Endodermal cell (in vitro differentiated cells): ENCODE data around the gene DENND5B. TPM values are rescaled to one million over a fixed set of nuclear protein-coding genes. Genes with fewer than 3 reads are reported as not detected.

Experiments used
- DNase-seq: peaks from one replicate; pipeline ENCODE4 v3.0.0-alpha.2; 2017
- H3K27ac ChIP-seq: 2 replicates; pipeline ENCODE4 v1.5.1; 2013; ENCODE audit warnings: mild to moderate bottlenecking, low read depth, low read length, moderate library complexity
- H3K27me3 ChIP-seq: 2 replicates; pipeline ENCODE4 v1.6.1; 2013; ENCODE audit warnings: mild to moderate bottlenecking, low read length, moderate library complexity; ENCODE audit not compliant: insufficient read depth, control insufficient read depth, poor library complexity, severe bottlenecking
- H3K36me3 ChIP-seq: 2 replicates; pipeline ENCODE4 v1.7.0; 2013; ENCODE audit warnings: mild to moderate bottlenecking, low read length, moderate library complexity; ENCODE audit not compliant: control insufficient read depth, insufficient read depth
- H3K4me1 ChIP-seq: one replicate; pipeline ENCODE4 v1.7.0; 2013; ENCODE audit warnings: low read length; ENCODE audit not compliant: control insufficient read depth, insufficient read depth
- H3K4me3 ChIP-seq: 2 replicates; pipeline ENCODE4 v1.5.1; 2013; ENCODE audit warnings: mild to moderate bottlenecking, low read length, moderate library complexity
- H3K9ac ChIP-seq: 2 replicates; pipeline ENCODE4 v1.6.1; 2013; ENCODE audit warnings: mild to moderate bottlenecking, low read length, moderate library complexity; ENCODE audit not compliant: poor library complexity, severe bottlenecking; ENCODE audit errors: extremely low read depth
- H3K9me3 ChIP-seq: 2 replicates; pipeline ENCODE4 v1.6.1; 2013; ENCODE audit warnings: mild to moderate bottlenecking, low read length, moderate library complexity; ENCODE audit not compliant: control insufficient read depth
- H3K27ac Mint-ChIP-seq: 2 replicates; pipeline ENCODE4 v1.8.0; 2020; ENCODE audit warnings: mixed read lengths
- H3K27me3 Mint-ChIP-seq: 2 replicates; pipeline ENCODE4 v1.8.0; 2021; ENCODE audit warnings: mild to moderate bottlenecking, mixed read lengths; ENCODE audit not compliant: insufficient read depth
- H3K36me3 Mint-ChIP-seq: 2 replicates; pipeline ENCODE4 v1.8.0; 2020; ENCODE audit warnings: low read depth, mixed read lengths
- H3K4me1 Mint-ChIP-seq: 2 replicates; pipeline ENCODE4 v1.8.0; 2020; ENCODE audit warnings: mixed read lengths
- H3K4me3 Mint-ChIP-seq: 2 replicates; pipeline ENCODE4 v1.8.0; 2020; ENCODE audit warnings: mild to moderate bottlenecking, moderate library complexity, mixed read lengths
- H3K9me3 Mint-ChIP-seq: 2 replicates; pipeline ENCODE4 v1.8.0; 2020; ENCODE audit warnings: mild to moderate bottlenecking, mixed read lengths
- WGBS, 2 experiments: methylation state at CpG; one replicate each; pipeline versions ENCODE4 v1.1.5 to v1.1.7; 2013; ENCODE audit warnings: missing lambda C conversion rate in 2 of 2, mixed read lengths in 1 of 2; ENCODE audit not compliant: insufficient coverage in 1 of 2, insufficient read length in 1 of 2; 5-methylcytosine and 5-hydroxymethylcytosine counted together
- total RNA-seq, 2 donors: library from RNA; stranded (reverse); fragmentation: NEBNext Ultra II Directional in 1 of 2; extraction: Animal tissue kit (Norgen Biotek cat#: 25700) in 1 of 2; gene quantifications; 2 replicates in 1 of 2; 3 replicates in 1 of 2; pipeline ENCODE4 v1.2.1, GENCODE V29; 2021
- TF ChIP-seq, protein P1 (sequence below): fragments of 200-600 bp; sonication (generic); conservative IDR thresholded peaks from 2 replicates; pipeline ENCODE4 v1.5.0; 2021; ENCODE audit warnings: antibody characterized with exemption, mild to moderate bottlenecking

DENND5B gene
- total RNA-seq, 2 donors from 2014 or later = 24.5 to 34.2 TPM

DNA sequence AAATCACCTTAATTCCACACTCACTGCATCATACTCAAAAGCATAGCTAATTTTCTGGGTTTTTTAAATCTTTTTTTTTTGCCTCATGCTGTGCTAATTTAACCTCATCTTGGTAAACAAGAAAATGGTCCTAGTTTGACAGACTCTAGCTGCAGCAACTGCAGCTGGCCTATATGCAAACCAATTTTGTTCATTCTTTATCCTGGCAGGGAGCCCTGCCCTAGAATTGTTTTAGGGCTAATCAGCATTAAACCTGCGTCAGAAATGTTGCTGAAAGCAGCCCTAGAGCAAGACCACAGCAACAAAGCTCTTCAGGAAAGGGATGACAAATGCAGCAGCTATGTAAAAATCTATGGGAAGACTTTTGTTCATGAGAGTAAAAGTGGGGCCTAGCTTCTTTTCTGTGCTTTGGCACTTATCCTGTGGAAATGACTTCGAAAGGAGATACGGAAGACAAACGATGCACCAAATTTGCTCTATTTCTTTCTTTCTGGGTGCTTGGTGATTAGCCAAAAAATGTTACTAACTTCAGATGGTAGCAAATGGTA, 72.2 kb downstream of the DENND5B start:
- DNase-seq = peak; percentile 71
- TF ChIP-seq, protein P1, sequence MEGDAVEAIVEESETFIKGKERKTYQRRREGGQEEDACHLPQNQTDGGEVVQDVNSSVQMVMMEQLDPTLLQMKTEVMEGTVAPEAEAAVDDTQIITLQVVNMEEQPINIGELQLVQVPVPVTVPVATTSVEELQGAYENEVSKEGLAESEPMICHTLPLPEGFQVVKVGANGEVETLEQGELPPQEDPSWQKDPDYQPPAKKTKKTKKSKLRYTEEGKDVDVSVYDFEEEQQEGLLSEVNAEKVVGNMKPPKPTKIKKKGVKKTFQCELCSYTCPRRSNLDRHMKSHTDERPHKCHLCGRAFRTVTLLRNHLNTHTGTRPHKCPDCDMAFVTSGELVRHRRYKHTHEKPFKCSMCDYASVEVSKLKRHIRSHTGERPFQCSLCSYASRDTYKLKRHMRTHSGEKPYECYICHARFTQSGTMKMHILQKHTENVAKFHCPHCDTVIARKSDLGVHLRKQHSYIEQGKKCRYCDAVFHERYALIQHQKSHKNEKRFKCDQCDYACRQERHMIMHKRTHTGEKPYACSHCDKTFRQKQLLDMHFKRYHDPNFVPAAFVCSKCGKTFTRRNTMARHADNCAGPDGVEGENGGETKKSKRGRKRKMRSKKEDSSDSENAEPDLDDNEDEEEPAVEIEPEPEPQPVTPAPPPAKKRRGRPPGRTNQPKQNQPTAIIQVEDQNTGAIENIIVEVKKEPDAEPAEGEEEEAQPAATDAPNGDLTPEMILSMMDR = no peak
- no peak overlapping the region for H3K4me3 ChIP-seq
- no peak overlapping the region for H3K9ac ChIP-seq
- WGBS, 2 experiments = 31 to 42% methylated on average over 3 to 4 of the region's 4 CpGs
- no peaks in the 10 kb centered on the region for H3K27me3 ChIP-seq
- H3K9me3 ChIP-seq = no peaks in the 10 kb centered on the region
- peak overlapping the region; percentile 69 for H3K27ac ChIP-seq
- peaks cover 49% of the 10 kb centered on the region for H3K4me1 Mint-ChIP-seq
- H3K4me3 Mint-ChIP-seq = no peak overlapping the region
- H3K36me3 Mint-ChIP-seq = no peaks in the 10 kb centered on the region
- H3K9me3 Mint-ChIP-seq = no peaks in the 10 kb centered on the region
- peak overlapping the region; percentile 27 for H3K27ac Mint-ChIP-seq
- no peaks in the 10 kb centered on the region for H3K36me3 ChIP-seq
- peaks cover 10% of the 10 kb centered on the region for H3K4me1 ChIP-seq
- no peaks in the 10 kb centered on the region for H3K27me3 Mint-ChIP-seq

DNA sequence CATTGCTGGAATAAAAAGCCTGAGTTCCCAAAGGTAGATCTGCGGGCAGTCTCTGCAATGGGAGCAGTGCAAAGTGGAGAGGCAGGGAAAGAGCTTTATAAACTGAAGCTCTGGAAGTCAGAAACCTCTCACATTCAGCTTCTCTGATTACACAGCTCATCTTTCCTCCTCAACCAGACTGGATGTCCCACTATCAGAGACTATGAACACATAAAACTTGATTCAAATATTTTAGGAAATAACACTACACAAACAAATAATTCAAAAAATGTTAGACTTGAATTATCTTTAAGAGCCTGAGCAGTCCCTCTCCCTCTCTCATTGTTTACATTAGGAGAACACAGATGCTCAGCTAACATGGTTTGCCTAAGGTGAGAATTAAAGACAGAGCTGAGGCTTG, 72.9 kb downstream of the DENND5B start:
- H3K4me3 ChIP-seq = no peak overlapping the region
- no peaks in the 10 kb centered on the region for H3K9me3 Mint-ChIP-seq
- TF ChIP-seq, protein P1 = no peak
- H3K9me3 ChIP-seq = no peaks in the 10 kb centered on the region
- H3K27me3 ChIP-seq = no peaks in the 10 kb centered on the region
- H3K4me3 Mint-ChIP-seq = no peak overlapping the region
- H3K27me3 Mint-ChIP-seq = no peaks in the 10 kb centered on the region
- no peak overlapping the region for H3K27ac ChIP-seq
- peaks cover 10% of the 10 kb centered on the region for H3K4me1 ChIP-seq
- no peak for DNase-seq
- H3K36me3 Mint-ChIP-seq = no peaks in the 10 kb centered on the region
- H3K36me3 ChIP-seq = no peaks in the 10 kb centered on the region
- H3K4me1 Mint-ChIP-seq = peaks cover 49% of the 10 kb centered on the region
- WGBS, 2 experiments = 0 to 46% methylated on average over 1 of the region's 1 CpG
- H3K9ac ChIP-seq = no peak overlapping the region
- H3K27ac Mint-ChIP-seq = peak overlapping the region; percentile 27

DNA sequence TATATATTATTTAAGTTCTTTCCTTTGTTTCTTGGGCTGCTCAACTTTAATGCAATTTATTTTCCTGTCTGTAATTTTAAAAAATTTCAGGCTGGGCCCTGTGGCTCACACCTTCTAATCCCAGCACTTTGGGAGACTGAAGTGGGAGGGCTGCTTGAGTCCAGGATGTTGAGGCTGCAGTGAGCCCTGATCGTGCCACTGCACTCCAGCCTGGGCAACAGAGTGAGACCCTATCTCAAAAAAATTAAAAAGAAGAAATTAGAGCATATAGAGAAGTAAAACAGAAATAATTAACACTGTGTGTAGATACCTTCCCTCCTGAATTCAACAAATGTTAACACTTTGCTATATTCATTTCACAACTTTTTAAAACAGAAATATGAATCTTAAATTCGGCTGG, 74.2 kb downstream of the DENND5B start:
- Histone ChIP-seq H3K4me1 (peaks cover 10% of the 10 kb centered on the region), H3K27ac (no peak overlapping the region), H3K4me3 (no peak overlapping the region), H3K36me3 (no peaks in the 10 kb centered on the region), H3K9me3 (no peaks in the 10 kb centered on the region), H3K27me3 (no peaks in the 10 kb centered on the region), H3K9ac (no peak overlapping the region)
- Mint-ChIP-seq H3K4me1 (peaks cover 40% of the 10 kb centered on the region), H3K27ac (peak overlapping the region; percentile 6), H3K4me3 (no peak overlapping the region), H3K27me3 (no peaks in the 10 kb centered on the region), H3K9me3 (no peaks in the 10 kb centered on the region), H3K36me3 (no peaks in the 10 kb centered on the region)
- WGBS, 2 experiments = 88 to 95% methylated on average over 1 to 2 of the region's 2 CpGs
- TF ChIP-seq, protein P1 = no peak
- no peak for DNase-seq
